ENCODE measurements around the gene PHEX.

PHEX gene

GRCh38 chrX:22272613-22273012, 240.5 kb downstream of the PHEX start, which contains the start of gene CBLL2:
Gene CBLL2, plus strand, starts transcription at chrX:22272913. Its CDS starts 79 bp downstream, at chrX:22272992.
- no peak within 1 kb of the TSS for H2AFZ ChIP-seq (ENCODE audit: low read length)
- no peak for DNase-seq

GRCh38 chrX:22273714-22274317, 241.7 kb downstream of the PHEX start:
- no peaks in the 10 kb centered on the region for H3K9me2 ChIP-seq (replicated peaks; ENCODE audit: insufficient read depth, low read length)
- H3K4me1 ChIP-seq (ENCODE audit: low read length): no peaks in the 10 kb centered on the region
- DNase-seq: no peak
- no peaks in the 10 kb centered on the region for H3K36me3 ChIP-seq (replicated peaks; ENCODE audit: insufficient read depth, low read length)
- no peak overlapping the region for H3K4me3 ChIP-seq (ENCODE audit: low read length)
- H3K27ac ChIP-seq (ENCODE audit: low read length): no peak overlapping the region
- H3K4me2 ChIP-seq (ENCODE audit: low read depth, low read length): no peak overlapping the region
- H3K79me2 ChIP-seq (ENCODE audit: low read length): no peaks in the 10 kb centered on the region
- H3K9ac ChIP-seq (ENCODE audit: low read length): no peak overlapping the region
- H3K9me3 ChIP-seq (replicated peaks; ENCODE audit: insufficient read depth, low read length): no peaks in the 10 kb centered on the region
- no peak overlapping the region for H2AFZ ChIP-seq (ENCODE audit: low read length)
- H4K20me1 ChIP-seq (ENCODE audit: insufficient read depth, low read length): no peaks in the 10 kb centered on the region
- no peaks in the 10 kb centered on the region for H3K27me3 ChIP-seq (replicated peaks; ENCODE audit: insufficient read depth, low read length)
- no peaks in the 10 kb centered on the region for H3F3A ChIP-seq (ENCODE audit: insufficient read depth, low read length)
- TF ChIP-seq EZH2phosphoT487 (IDR thresholded peaks at IDR 0.05; ENCODE audit: low read length): no peak
- no peak for TF ChIP-seq CTCF (IDR thresholded peaks at IDR 0.05; ENCODE audit: low read length)
- TF ChIP-seq EZH2 (optimal IDR thresholded peaks at IDR 0.05; ENCODE audit: low read depth, low read length): no peak

More at GRCh38 chrX:22272613-22273012, 240.5 kb downstream of the PHEX start, which contains the start of gene CBLL2:
- no peak within 1 kb of the TSS for H3K4me2 ChIP-seq (ENCODE audit: low read depth, low read length)
- no peaks in the 10 kb centered on the region for H3K4me1 ChIP-seq (ENCODE audit: low read length)
- no peaks in the 10 kb centered on the region for H3K36me3 ChIP-seq (replicated peaks; ENCODE audit: insufficient read depth, low read length)
- no peaks in the 10 kb centered on the region for H3K9me2 ChIP-seq (replicated peaks; ENCODE audit: insufficient read depth, low read length)
- H3K9me3 ChIP-seq (replicated peaks; ENCODE audit: insufficient read depth, low read length): no peaks in the 10 kb centered on the region
- no peak for TF ChIP-seq EZH2phosphoT487 (IDR thresholded peaks at IDR 0.05; ENCODE audit: low read length)
- TF ChIP-seq EZH2 (optimal IDR thresholded peaks at IDR 0.05; ENCODE audit: low read depth, low read length): no peak
- no peak for TF ChIP-seq CTCF (IDR thresholded peaks at IDR 0.05; ENCODE audit: low read length)
- no peaks in the 10 kb centered on the region for H4K20me1 ChIP-seq (ENCODE audit: insufficient read depth, low read length)
- no peak within 1 kb of the TSS for H3K4me3 ChIP-seq (ENCODE audit: low read length)
- H3F3A ChIP-seq (ENCODE audit: insufficient read depth, low read length): no peaks in the 10 kb centered on the region
- no peaks in the 10 kb centered on the region for H3K27me3 ChIP-seq (replicated peaks; ENCODE audit: insufficient read depth, low read length)
- no peak within 1 kb of the TSS for H3K9ac ChIP-seq (ENCODE audit: low read length)
- no peak within 1 kb of the TSS for H3K27ac ChIP-seq (ENCODE audit: low read length)
- H3K79me2 ChIP-seq (ENCODE audit: low read length): no peaks in the 10 kb centered on the region

- H3K27me3 ChIP-seq (replicated peaks; ENCODE audit: insufficient read depth, low read length): no peaks in the 10 kb centered on the region
- H3K9ac ChIP-seq (ENCODE audit: low read length): no peak overlapping the region
These were observed 244.7 kb downstream of the PHEX start for GRCh38 chrX:22276781-22277180.

More at GRCh38 chrX:22276781-22277180, 244.7 kb downstream of the PHEX start:
- Histone ChIP-seq H3K36me3 (replicated peaks; ENCODE audit: insufficient read depth, low read length) (no peaks in the 10 kb centered on the region), H3K9me3 (replicated peaks; ENCODE audit: insufficient read depth, low read length) (no peaks in the 10 kb centered on the region), H3K79me2 (ENCODE audit: low read length) (no peaks in the 10 kb centered on the region), H3K4me2 (ENCODE audit: low read depth, low read length) (no peak overlapping the region), H4K20me1 (ENCODE audit: insufficient read depth, low read length) (no peaks in the 10 kb centered on the region), H3F3A (ENCODE audit: insufficient read depth, low read length) (no peaks in the 10 kb centered on the region), H2AFZ (ENCODE audit: low read length) (no peak overlapping the region), H3K4me3 (ENCODE audit: low read length) (no peak overlapping the region), H3K9me2 (replicated peaks; ENCODE audit: insufficient read depth, low read length) (no peaks in the 10 kb centered on the region), H3K27ac (ENCODE audit: low read length) (no peak overlapping the region), H3K4me1 (ENCODE audit: low read length) (no peaks in the 10 kb centered on the region)
- TF ChIP-seq EZH2 (optimal IDR thresholded peaks at IDR 0.05; ENCODE audit: low read depth, low read length) (no peak), EZH2phosphoT487 (IDR thresholded peaks at IDR 0.05; ENCODE audit: low read length) (no peak), CTCF (IDR thresholded peaks at IDR 0.05; ENCODE audit: low read length) (no peak)
- DNase-seq: no peak

Measured in MM.1S (cell line).